Measurements from ENCODE around the gene XRCC5.

XRCC5 gene

DNA sequence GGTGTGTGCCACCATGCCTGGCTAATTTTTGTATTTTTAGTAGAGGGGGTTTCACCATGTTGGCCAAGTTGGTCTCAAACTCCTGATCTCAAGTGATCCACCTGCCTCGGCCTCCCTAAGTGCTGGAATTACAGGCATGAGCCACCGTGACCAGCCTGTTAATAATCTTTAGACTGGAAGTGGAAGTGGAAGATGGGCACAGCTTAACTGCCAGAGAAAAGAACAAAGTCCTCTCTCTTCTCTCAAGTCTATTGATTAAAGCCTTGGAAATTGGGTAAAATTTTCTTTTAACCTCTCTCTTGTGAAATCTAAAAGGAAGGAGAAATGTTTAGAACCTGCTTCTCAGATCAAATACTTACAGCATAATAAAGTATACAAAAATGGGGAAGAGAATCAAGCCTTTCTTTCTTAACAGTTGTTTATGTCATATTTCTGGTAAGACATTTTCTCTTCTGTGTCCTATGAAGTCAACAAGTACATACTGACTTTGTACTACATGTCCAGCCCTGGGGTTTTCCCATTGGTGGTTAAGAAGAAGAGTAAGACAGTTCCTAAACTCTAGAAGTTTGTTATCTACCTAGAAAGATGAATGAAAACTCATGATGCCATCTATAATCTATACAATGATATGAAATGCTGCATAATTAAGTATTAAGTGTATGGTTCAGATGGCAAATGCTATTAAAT lies 22.8 kb upstream of the XRCC5 start:
- no peak for DNase-seq

DNA sequence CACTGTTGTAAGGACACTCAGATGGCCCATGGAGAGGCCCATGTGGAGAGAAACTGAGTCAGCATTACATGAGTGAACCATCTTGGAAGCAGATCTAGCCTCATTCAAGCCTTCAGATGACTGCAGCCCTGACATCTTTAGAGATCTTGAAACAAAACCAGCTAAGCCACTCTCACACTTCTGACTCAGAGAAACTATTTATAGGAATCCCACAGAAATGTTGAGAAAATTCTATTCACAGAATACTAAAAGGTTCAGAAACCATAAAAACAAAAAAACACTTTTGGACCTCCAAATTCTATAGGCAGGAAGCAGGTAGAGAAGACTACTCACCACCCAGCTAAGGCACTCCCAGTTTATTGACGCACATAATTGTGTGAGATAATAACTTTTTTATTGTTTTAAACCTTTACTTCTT lies 18.8 kb upstream of the XRCC5 start:
- no peak for DNase-seq

DNA sequence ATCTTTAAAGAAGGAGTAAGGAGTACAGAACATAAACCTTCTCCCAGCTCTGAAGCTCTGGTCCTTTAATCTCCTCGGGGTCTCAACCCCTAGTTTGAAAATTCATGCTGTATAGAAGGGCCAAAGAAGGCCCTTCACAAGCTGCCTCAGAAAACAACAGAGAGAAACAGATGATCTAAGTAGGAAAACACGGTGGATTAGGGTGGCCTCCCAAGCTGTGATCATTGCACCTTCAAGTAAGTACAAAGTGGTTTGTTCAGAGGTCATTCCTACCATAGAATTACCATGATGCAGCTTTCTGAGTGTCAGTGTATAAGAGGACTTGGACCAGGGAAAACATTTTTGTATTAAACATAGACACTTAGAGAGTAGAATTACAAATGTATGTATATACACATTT lies 16.5 kb upstream of the XRCC5 start:
- DNase-seq: no peak

DNA sequence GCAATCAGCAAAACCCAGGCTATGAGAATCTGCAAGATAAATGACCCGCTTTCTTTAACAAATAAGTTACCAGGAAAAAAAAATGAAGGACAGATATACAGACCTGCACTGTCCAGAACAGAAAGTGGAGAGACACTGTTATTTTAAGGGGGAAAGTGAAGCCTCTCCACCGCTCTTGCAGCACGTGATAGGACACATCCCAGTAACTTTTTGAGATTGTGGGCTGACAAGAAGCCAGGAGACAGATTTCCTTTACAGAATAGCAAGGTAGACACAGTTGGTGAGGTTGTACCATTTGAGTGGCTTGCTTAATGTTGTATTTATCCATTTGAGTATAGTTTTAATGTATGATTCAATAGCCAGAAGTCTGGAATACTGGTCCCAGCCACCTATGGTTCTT lies 14.4 kb upstream of the XRCC5 start:
- no peak for DNase-seq

DNA sequence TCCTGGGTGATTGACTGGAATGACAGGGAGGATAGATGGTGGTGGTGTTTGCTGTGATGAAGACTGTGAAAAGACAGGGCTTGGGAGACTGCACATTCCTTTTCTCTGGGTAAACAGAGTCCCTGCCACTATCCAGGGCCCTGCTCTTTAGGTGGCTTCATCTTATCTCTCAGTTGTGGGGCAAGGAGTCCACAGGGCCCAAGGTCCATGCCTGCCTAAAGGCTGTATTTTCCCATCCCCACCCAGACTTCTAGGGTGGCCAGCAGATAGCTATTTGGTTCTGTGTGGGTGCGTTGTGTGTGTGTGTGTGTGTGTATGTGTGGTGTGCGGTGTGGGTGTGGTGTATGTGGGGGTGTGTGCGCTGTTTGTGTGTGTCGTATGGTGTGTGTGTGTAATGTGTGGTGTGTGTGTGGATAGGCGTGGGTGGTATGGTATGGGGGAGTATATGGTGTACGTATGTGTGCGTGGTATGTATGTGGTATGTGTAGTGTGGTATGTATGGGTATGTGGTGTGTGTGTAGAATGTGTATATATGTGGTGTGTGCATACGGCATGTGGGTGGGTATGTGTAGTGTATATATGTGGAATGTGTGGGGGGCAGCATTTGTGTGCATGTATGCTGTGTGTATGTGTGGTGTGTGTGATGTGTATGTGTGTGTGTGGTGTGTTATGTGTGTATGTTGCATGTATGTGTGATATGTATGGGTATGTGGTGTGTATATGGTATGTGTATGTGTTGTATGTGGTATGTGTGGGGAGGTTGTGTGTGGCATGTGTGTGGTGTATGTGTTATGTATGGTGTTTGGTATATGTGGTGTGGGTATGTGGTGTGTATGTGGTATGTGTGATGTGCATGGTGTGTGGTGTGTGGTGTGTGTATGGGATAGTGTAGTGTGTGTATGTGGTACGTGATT lies 10.5 kb upstream of the XRCC5 start:
- no peak for DNase-seq

DNA sequence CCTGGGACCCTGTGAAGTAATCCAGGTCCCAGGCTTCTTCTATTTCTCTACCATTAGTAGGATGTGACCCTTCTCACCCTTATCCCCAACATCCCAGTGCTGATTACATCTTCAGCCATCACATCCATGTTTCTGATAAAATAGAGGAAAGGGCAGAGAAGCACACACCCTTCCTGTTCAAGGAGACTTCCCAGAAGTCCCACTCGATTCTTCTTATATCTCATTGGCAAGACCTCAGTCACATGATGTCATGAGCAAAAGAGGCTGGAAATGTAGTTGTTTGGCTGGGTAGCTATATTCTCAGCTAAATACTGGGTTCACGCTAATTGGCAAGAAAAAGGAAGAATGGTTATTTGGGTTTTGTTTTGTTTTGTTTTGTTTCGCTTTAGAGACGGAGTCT lies 8.0 kb upstream of the XRCC5 start:
- DNase-seq: no peak

DNA sequence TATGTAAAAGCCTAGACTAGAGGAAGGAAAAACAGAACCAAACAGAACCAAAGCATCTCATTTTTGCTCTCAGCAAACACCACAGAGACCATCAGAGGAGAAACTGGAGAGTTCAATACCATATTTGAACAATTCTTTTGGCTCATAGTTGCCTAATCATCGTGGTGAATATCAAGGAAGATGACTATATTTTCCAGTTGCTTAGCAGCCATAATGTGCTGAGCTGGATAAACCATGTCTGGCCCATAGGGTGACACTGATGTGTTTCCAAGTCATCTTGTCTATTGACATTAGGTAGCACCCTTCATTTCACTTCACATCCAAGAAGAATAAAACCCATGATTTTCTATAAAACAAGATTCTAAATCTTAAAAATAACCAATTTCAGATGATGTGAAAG lies 5.9 kb upstream of the XRCC5 start:
- DNase-seq: no peak

DNA sequence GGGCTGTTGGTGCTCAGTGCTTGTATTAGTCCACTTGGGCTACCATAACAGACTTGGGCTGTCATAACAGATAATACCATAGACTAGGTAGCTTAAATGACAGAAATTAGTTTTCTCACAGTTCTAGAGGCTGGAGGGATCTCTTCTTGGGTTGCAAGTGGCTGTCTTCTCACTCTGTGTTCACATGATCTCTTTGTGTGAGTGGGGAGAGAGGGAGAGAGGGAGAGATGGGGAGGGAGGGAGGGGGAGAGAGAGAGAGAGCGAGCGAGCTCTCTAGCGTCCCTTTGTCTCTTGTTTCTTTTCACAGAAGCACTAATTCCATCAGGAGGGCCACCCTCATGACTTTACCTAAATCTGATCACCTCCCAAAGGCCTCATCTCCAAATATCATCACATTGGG lies 4.5 kb upstream of the XRCC5 start:
- no peak for DNase-seq

DNA sequence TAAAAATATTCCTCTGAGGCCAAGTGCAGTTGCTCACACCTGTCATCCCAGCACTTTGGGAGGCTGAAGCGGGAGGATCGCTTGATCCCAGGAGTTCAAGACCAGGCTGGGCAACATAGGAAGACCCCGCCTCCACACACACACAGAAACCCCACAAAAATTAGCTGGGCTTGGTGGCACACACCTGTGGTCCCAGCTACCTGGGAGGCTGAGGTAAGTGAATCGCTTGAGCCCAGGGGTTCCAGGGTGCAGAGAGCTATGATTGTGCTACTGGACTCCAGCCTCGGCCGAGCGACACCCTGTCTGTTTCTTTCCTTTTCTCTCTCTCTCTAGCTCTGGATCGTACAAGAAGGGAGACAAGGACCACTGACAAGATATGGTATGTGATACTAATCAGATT lies 1.8 kb upstream of the XRCC5 start:
- DNase-seq: no peak

DNA sequence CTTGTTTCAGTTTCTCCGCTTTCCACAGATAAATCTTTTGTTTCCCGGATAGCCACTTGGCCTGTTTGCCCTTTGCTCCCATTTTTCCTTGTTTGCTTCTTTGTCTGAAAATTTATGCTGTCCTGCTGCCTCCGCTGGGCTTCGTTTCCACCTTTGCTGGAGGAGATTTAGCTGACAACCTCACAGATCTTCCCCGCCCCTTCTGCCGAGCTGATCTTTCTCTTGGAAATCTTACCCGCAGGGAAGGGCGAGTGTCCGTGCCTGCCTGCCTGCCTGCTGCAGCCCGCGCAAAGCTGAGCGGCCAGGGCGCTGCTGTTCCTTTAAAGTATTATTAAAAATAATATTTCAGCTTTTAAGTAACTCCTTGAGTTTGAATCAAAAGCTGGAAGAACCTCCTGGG lies 1.4 kb upstream of the XRCC5 start:
- no peak for DNase-seq

DNA sequence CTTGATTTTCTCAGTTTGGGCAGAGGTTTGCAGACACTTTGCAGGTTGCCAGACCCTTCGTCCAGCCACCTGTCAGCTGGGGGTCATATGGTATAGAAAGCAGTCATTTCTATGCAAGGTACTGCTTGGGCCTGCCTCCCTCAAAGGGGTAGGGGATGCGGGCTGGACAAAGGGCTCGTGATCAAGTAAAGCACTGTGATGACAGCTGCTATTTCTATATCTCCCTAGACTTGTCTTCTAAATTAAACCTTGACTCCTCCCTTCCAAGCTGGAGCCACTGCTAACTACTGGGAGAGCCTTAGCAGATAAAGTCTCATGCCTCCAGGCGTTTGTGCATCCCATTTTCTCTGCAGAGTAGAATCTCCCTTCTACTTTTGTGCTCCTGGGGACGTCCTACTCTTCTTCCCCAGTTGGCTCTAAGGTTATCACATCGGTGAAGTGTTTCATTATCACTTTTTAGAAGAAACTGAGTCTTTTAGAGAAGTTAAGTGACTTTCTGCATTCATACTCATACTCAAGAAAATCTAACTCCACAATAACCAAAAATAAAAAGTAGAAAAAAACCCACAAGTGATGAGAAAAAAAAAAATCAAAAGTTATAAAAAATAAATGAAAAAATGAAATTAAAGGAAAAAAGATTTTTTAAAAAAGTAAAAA lies 710 bp upstream of the XRCC5 start:
- no peak for DNase-seq

DNA sequence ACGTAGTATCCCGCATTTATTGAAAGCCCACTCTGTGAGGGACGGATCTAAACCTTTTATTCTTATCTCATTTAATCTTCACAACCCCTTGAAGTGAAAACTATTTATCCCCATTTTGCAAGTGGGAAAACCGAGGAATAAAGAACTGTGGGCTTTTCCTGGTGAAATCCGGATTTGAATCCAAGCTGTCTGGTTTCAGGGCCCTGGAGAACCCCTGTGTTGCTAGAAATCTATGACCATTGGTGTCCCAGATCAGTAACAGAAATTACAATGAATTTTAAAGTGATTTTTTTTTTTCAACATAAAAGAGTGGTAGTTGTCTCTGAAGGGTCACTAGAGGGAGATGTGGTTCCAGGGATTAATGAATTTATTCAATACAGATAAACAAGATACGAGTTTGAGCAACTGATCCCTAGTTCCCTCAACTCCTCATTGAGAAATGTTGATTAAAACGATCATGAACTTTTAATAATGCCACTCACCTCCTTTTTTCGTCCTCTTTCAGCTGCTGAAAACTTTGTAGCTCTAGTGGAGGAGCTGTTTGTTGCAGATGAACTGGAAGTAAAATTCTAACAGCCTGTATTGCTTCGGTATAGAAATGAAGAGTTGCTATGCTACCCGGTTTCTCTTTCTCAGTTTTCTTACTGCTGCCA lies 940 bp downstream of the XRCC5 start:
- DNase-seq: no peak

DNA sequence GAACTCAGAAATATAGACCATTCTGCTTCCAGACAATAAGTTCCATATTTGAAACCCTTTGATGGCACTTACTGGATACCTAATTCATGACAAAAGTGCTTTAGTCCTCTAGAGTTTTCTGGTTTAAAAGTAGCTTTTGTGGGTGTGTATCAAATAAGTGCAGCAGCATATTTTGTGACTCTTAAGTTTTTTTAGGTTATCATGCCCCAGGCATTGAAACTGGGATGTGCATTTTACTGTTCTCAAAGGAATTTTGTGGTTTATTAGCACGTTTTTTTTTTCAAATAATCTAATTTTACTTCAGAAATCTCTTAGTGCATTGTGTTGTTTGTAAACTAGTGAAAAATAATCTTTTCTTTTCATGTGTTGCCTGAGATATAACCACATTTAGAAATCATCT lies 1.5 kb downstream of the XRCC5 start:
- DNase-seq: no peak

DNA sequence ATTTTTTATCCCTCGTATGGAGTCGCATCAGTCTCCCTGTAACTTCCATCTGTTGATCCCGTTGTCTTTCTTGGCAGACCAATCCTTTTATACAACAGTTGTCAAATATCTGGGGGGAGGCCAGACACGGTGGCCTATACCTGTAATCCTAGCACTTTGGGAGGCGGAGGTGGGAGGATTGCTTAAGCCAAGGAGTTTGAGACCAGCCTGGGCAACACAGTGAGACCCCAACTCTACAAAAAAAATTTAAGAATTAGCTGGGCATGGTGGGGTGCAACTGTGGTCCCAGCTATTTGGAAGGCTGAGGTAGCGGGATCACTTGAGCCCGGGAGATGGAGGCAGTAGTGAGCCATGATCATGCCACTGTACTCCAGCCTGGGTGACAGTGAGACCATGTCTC lies 2.0 kb downstream of the XRCC5 start:
- DNase-seq: no peak

DNA sequence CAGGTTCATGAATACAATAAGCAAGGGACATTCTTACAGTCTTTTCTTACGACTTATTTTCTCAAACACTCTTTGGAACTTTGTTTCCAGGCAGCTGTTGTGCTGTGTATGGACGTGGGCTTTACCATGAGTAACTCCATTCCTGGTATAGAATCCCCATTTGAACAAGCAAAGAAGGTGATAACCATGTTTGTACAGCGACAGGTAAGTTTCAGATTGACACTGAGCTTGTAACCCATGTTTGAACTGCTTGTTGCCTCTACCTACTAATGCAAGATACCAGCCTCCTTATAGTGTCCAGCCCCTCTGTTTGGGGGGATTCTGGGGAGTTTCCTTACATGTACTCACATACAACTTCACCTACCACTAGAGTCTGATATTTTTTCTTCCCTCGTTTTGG lies 3.8 kb downstream of the XRCC5 start:
- no peak for DNase-seq

DNA sequence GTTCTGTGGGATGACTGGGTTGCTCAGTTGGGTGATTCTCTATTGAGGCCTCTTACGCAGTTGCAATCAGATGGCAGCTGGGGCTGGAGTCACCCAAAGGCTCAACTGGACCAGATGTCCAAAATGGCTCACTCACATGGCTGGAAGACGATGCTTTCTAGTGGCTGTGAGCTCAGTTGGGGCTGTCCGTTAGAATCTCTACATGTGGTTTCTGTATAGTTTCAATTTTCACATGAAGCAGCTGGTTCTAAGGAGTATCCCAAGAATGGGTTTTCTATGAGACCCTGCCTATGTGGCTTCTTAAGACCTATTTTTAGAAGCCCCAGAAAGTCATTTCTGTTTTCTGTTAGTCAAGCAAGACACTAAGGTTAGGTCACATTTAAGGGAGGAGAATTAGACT lies 4.4 kb downstream of the XRCC5 start:
- DNase-seq: no peak

DNA sequence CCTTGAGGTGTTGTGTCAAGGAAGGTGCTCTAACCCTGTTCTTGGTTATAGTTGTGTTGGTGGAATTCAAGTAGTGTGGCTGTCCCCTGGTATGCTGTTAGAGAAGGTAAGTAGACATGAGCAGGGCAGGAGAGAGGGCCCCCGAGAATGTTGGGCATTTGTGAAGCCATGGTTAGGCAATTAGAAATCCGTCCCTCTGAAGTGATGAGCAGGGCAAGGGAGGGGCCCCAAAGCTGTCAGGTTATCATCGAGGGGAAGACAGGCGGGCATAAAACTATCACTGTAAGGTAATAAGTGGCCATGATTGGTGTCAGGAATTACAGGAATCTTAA lies 5.2 kb downstream of the XRCC5 start:
- DNase-seq: no peak

DNA sequence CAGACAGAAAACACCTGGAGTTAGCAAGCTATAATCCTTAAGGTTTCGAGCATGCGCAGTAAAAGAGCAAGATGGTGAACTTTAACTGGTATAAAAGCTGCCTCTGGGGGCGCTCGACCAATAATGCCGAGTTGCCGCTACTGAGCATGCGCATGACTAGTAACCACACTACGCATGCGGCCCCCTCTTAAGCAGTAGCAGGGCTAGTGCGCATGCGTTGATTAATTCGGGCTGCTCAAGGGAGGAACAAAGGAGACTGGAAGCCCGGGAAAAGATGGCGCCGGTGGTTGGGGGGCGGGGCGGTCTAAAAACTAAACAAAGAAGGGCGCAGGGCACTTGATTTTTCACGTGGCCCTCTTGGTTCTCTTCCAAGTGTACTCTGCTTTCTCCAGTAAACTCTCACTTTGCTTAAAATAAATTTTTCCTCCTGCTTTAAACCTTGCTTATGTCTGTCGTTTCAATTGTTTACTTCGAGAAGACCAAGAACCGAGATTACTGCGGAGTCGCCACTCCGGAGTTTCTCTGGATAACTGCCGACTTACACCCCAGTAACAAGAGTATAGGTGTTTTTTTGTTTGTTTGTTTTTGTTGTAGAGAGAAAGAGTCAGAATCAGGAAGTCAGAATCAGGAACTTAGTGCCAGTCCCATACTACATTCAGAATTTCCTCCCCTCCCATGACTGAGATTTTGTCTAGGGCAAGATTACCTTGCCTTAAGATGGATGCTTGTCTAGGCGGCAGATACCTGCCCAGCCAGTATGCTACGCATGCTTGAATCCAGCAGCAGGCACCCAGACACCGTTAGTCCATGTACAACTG lies 5.8 kb downstream of the XRCC5 start:
- DNase-seq: peak; percentile 98

DNA sequence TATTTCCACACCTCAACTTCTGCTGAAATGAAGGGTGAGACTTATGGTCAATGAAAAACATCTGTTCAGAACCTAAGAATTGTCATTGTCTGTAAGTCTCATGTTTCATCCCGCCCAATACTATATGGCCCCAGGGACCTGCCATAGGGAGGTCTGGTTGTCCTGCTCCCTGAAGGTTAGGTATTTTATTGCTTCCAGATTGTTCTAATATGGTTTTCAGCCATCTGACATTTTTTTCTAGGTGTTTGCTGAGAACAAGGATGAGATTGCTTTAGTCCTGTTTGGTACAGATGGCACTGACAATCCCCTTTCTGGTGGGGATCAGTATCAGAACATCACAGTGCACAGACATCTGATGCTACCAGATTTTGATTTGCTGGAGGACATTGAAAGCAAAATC lies 7.3 kb downstream of the XRCC5 start:
- no peak for DNase-seq

DNA sequence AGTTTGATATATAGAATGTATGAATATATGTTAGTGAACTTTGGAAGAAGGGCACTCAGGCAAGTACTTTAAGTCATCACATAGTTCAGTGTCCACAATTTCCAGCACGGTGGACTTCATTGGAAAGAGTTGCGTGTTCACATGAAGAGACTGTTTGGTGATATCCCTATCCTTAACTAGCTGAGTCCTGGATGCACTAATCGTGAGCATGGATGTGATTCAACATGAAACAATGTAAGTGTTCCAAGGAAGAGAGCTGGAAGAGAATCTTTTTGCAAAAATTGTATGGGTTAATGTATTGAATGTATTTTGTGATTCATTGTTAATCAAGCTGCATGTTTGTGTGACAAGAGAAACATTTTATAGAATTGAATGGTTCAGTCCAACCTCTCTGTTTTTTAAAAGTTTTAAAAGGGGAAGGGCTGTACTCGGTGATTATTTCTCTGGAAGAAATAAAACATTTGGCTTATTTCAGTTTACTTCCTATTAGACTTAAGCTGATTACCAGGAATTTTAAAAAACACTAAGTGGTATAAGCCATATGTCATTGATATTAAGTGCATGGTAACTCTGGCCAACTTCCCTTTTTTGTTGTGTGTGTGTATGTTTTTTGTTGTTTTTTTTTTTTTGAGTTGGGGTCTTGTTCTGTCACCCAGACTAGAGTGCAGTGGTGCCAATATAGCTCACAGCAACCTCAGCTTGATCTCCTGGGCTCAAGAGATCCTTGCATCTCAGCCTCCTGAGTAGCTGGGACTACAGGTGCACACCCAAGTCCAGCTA lies 8.6 kb downstream of the XRCC5 start:
- no peak for DNase-seq

DNA sequence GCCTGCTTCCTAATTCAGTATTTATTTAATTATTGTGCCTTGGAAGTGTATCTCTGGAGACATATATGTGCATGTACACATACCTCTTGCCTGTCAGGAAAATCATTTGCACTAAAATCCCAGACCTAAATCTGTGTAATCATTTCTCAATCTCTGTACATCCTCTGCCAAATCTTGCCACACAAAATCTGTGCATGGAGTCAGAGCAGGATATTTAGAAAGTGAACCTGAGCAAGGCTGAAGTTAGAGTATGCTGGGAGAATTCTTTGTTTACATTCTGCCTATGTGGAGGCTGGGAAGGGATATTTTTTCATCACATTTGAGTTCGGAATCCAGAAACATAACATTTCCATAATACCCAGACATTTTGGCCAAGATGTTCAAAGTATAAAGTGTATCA lies 9.3 kb downstream of the XRCC5 start:
- no peak for DNase-seq

DNA sequence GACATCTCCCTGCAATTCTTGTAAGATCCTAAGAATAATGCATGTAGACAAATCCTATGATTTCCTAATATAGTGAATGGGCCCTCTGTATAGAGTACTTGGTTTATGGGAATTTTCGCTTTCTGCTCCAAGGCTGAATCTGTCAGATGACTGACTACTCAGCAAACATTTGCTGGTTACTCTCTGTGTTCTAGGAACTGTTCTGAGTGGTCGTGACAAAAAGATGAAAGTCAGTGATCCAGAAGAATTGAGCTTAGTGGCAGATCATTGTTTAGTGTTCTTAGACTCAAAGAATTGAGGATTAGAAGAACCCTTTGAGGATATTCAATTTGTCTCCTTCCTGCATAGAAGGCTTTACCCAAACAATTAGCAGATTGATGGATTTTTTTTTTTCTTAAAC lies 10.0 kb downstream of the XRCC5 start:
- DNase-seq: no peak

Measured in NCI-H2029 (cell line).